ENCODE results near the gene BTNL3.

The BTNL3 gene

DNA sequence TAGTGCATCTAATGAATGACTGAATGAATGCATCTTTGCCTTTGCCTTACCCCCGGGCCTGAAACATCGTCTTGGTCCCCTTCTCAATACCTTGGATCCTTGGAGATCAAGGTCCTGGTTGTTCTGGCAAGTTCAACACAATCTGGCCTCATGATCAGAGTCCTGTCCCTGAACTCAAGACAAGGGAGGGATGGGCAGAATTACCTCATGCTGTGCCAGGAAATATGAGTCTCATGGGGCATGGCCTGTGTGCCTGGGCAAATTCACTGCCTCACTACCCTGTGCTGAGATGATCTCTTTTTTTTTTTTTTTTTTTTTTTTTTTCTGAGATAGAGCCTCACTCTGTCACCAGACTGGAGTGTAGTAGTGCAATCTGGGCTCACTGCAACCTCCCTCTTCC, 630 bp upstream of the BTNL3 start:
- ChIA-PET CTCF (no interaction called here), POLR2A (no interaction called here)
- Histone ChIP-seq H3K4me3 (ENCODE audit: low read depth, low read length) (no peak overlapping the region), H3K9me3 (ENCODE audit: control insufficient read depth, insufficient read depth, low read depth, low read length) (no peaks in the 10 kb centered on the region), H3K4me1 (ENCODE audit: control insufficient read depth, insufficient read depth, low read length) (no peaks in the 10 kb centered on the region), H3K36me3 (ENCODE audit: control insufficient read depth in 2 of 2, insufficient read depth in 1 of 2, low read length in 2 of 2) (no peaks in the 10 kb centered on the region), H3K27ac (ENCODE audit: extremely low read depth, low read depth, low read length) (no peak overlapping the region)
- TF ChIP-seq, protein P1, sequence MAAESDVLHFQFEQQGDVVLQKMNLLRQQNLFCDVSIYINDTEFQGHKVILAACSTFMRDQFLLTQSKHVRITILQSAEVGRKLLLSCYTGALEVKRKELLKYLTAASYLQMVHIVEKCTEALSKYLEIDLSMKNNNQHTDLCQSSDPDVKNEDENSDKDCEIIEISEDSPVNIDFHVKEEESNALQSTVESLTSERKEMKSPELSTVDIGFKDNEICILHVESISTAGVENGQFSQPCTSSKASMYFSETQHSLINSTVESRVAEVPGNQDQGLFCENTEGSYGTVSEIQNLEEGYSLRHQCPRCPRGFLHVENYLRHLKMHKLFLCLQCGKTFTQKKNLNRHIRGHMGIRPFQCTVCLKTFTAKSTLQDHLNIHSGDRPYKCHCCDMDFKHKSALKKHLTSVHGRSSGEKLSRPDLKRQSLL (tag by site-specific recombination; IDR thresholded peaks at IDR 0.05) = no peak

DNA sequence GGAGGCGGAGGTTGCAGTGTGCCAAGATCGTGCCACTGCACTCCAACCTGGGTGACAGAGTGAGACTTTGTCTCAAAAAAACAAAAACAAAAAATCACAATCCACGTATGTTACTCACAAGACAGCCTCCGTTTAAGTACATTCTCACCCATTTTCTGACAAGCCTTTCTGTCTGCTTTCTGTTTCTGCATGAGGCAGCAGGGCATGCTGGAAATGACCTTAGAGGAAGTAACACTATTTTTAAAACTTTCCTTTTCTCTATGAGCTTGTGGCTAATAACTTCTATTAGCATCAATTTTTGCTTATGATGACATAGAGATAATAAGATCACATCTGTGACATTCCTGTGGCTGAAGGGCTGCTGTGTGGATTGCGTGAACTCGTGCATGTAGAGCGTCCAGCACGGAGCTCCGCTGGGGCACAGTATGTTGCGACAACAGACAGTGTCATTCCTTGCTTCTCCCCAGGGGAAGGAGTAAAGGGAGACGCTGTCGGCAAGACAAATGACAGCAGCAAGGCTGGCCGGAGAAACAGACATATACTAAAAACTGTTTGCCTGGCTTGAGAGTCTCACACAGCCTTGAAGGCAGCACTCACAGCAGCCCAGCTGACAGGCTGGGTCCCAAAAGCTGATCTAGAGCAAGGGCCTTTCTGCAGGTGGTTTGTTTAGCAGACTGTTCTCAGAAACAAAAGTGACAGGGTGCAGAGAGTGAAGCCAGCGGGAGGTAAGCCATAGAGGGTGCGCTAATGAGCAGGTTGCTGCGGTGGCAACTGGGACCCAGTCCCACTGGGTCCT, 1.6 kb downstream of the BTNL3 start:
- Histone ChIP-seq H3K9me3 (ENCODE audit: control insufficient read depth, insufficient read depth, low read depth, low read length) (no peaks in the 10 kb centered on the region), H3K36me3 (ENCODE audit: control insufficient read depth in 2 of 2, insufficient read depth in 1 of 2, low read length in 2 of 2) (no peaks in the 10 kb centered on the region), H3K4me3 (ENCODE audit: low read depth, low read length) (no peak overlapping the region), H3K27ac (ENCODE audit: extremely low read depth, low read depth, low read length) (no peak overlapping the region), H3K4me1 (ENCODE audit: control insufficient read depth, insufficient read depth, low read length) (no peaks in the 10 kb centered on the region)
- TF ChIP-seq, protein P2, sequence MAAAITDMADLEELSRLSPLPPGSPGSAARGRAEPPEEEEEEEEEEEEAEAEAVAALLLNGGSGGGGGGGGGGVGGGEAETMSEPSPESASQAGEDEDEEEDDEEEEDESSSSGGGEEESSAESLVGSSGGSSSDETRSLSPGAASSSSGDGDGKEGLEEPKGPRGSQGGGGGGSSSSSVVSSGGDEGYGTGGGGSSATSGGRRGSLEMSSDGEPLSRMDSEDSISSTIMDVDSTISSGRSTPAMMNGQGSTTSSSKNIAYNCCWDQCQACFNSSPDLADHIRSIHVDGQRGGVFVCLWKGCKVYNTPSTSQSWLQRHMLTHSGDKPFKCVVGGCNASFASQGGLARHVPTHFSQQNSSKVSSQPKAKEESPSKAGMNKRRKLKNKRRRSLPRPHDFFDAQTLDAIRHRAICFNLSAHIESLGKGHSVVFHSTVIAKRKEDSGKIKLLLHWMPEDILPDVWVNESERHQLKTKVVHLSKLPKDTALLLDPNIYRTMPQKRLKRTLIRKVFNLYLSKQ (tag by site-specific recombination; IDR thresholded peaks at IDR 0.05; ENCODE audit: borderline replicate concordance) = no peak
- TF ChIP-seq GLIS1 (tag by site-specific recombination; IDR thresholded peaks at IDR 0.05) = no peak
- ChIA-PET POLR2A (no interaction called here), CTCF (no interaction called here)

DNA sequence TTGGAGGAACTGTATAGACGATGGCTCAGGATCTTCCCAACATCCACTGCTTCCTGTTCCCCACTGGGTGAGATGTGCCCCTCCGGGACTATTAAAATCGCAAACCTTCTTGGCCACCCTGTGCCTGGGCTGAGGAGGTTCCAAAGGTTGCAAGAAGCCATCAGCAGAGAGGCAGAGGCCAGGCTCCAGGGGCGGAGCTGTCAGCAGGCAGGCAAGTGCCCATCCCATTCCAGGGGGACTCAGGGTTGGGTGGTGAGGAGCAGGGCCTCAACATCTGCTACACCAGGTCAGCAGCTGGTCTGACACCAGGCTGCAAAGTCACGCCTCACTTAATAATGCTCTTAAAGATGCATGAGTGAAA, 2.2 kb downstream of the BTNL3 start:
- H3K4me3 ChIP-seq (ENCODE audit: low read depth, low read length) = no peak overlapping the region

DNA sequence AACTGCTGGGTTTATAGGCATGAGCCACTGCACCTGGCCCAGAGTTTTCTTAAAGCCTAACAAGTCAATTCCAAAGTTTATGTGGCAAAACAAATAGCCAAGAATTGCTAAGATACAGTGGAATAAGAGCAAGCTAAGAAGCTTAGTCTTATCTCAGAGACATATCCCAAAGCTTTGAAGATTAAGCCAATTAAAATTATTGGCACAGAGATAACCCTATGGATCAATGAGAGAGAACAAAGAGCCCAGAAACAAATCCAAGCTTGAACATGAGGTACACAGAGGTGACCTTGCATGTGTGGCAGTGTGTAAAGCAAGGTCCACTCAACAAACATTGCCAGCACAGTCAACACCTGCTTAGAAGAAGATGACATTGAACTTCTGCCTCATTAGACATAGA, 13.3 kb downstream of the BTNL3 start:
- no peak overlapping the region for H3K4me3 ChIP-seq (ENCODE audit: low read depth, low read length)
- no peaks in the 10 kb centered on the region for H3K4me1 ChIP-seq (ENCODE audit: control insufficient read depth, insufficient read depth, low read length)
- H3K36me3 ChIP-seq (ENCODE audit: control insufficient read depth in 2 of 2, insufficient read depth in 1 of 2, low read length in 2 of 2) = no peaks in the 10 kb centered on the region
- CTCF ChIA-PET = no interaction called here
- POLR2A ChIA-PET = no interaction called here
- H3K9me3 ChIP-seq (ENCODE audit: control insufficient read depth, insufficient read depth, low read depth, low read length) = no peaks in the 10 kb centered on the region
- H3K27ac ChIP-seq (ENCODE audit: extremely low read depth, low read depth, low read length) = no peak overlapping the region
- TF ChIP-seq EGR2 (tag by site-specific recombination; IDR thresholded peaks at IDR 0.05; ENCODE audit: low read depth) (no peak), ZNF23 (tag by site-specific recombination; IDR thresholded peaks at IDR 0.05; ENCODE audit: borderline replicate concordance) (no peak), IKZF3 (tag by site-specific recombination; IDR thresholded peaks at IDR 0.05) (no peak), ZNF133 (tag by site-specific recombination; IDR thresholded peaks at IDR 0.05) (no peak), ZNF776 (tag by site-specific recombination; IDR thresholded peaks at IDR 0.05; ENCODE audit: borderline replicate concordance) (no peak), ZNF549 (tag by site-specific recombination; IDR thresholded peaks at IDR 0.05) (no peak), GLI2 (tag by site-specific recombination; IDR thresholded peaks at IDR 0.05; ENCODE audit: borderline replicate concordance, low read depth) (no peak)
- TF ChIP-seq, protein P3, sequence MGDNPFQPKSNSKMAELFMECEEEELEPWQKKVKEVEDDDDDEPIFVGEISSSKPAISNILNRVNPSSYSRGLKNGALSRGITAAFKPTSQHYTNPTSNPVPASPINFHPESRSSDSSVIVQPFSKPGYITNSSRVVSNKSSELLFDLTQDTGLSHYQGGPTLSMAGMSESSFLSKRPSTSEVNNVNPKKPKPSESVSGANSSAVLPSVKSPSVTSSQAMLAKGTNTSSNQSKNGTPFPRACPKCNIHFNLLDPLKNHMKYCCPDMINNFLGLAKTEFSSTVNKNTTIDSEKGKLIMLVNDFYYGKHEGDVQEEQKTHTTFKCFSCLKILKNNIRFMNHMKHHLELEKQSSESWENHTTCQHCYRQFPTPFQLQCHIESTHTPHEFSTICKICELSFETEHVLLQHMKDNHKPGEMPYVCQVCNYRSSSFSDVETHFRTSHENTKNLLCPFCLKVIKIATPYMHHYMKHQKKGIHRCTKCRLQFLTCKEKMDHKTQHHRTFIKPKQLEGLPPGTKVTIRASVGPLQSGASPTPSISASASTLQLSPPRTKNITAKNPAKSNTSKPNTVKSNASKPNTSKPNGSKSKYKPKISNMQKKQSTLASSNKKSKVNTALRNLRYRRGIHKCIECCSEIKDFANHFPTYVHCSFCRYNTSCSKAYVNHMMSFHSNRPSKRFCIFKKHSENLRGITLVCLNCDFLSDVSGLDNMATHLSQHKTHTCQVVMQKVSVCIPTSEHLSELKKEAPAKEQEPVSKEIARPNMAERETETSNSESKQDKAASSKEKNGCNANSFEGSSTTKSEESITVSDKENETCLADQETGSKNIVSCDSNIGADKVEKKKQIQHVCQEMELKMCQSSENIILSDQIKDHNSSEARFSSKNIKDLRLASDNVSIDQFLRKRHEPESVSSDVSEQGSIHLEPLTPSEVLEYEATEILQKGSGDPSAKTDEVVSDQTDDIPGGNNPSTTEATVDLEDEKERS (tag by site-specific recombination; IDR thresholded peaks at IDR 0.05) = no peak

More for the DNA sequence above, 2.2 kb downstream of the BTNL3 start:
- Histone ChIP-seq H3K9me3 (ENCODE audit: control insufficient read depth, insufficient read depth, low read depth, low read length) (no peaks in the 10 kb centered on the region), H3K36me3 (ENCODE audit: control insufficient read depth in 2 of 2, insufficient read depth in 1 of 2, low read length in 2 of 2) (no peaks in the 10 kb centered on the region), H3K4me1 (ENCODE audit: control insufficient read depth, insufficient read depth, low read length) (no peaks in the 10 kb centered on the region), H3K27ac (ENCODE audit: extremely low read depth, low read depth, low read length) (no peak overlapping the region)
- ChIA-PET POLR2A (no interaction called here), CTCF (no interaction called here)
- TF ChIP-seq ZNF701 (tag by site-specific recombination; IDR thresholded peaks at IDR 0.05) (no peak), ZBTB20 (tag by site-specific recombination; IDR thresholded peaks at IDR 0.05) (no peak), ZNF433 (tag by site-specific recombination; IDR thresholded peaks at IDR 0.05; ENCODE audit: low read depth) (no peak), ZNF677 (tag by site-specific recombination; IDR thresholded peaks at IDR 0.05) (no peak), ZNF501 (tag by site-specific recombination; IDR thresholded peaks at IDR 0.05) (no peak), GLIS2 (tag by site-specific recombination; IDR thresholded peaks at IDR 0.05) (no peak), MZF1 (tag by site-specific recombination; IDR thresholded peaks at IDR 0.05; ENCODE audit: borderline replicate concordance) (no peak), PRDM1 (tag by site-specific recombination; IDR thresholded peaks at IDR 0.05) (no peak), ZNF707 (tag by site-specific recombination; IDR thresholded peaks at IDR 0.05) (no peak), ZFHX2 (tag by site-specific recombination; conservative IDR thresholded peaks at IDR 0.05) (no peak)
- TF ChIP-seq, protein P4, sequence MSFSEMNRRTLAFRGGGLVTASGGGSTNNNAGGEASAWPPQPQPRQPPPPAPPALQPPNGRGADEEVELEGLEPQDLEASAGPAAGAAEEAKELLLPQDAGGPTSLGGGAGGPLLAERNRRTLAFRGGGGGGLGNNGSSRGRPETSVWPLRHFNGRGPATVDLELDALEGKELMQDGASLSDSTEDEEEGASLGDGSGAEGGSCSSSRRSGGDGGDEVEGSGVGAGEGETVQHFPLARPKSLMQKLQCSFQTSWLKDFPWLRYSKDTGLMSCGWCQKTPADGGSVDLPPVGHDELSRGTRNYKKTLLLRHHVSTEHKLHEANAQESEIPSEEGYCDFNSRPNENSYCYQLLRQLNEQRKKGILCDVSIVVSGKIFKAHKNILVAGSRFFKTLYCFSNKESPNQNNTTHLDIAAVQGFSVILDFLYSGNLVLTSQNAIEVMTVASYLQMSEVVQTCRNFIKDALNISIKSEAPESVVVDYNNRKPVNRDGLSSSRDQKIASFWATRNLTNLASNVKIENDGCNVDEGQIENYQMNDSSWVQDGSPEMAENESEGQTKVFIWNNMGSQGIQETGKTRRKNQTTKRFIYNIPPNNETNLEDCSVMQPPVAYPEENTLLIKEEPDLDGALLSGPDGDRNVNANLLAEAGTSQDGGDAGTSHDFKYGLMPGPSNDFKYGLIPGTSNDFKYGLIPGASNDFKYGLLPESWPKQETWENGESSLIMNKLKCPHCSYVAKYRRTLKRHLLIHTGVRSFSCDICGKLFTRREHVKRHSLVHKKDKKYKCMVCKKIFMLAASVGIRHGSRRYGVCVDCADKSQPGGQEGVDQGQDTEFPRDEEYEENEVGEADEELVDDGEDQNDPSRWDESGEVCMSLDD (tag by site-specific recombination; IDR thresholded peaks at IDR 0.05) = no peak
